CD4-positive, alpha-beta T cell treated with Interleukin-6 for 4 hours (primary cell): ENCODE results near the gene IFNLR1.

Experiments used
- DNase-seq: peaks from one replicate; pipeline ENCODE4 v3.0.0-alpha.2; 2020; ENCODE audit warnings: mixed read lengths

IFNLR1 gene

GRCh38 chr1:24119859-24120756 is 67.0 kb downstream of the IFNLR1 start:
- DNase-seq = no peak

DNA sequence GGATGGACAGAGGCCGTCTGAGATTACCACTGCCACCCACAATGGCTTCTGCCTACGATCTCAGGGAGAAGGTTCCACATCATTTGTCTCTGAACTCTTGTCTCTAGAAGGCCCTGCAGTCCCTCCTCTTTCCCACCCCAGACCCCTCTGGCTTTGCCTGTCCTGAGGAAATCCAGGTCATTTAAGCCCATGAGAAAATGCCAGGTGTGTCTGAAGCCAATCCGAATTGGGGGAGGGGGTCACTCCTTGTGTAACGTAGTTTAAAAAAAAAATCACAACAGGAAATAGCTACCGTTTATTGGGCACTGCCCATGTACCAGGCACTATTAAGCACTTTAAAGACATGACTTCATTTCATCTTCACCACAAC is 67.6 kb downstream of the IFNLR1 start:
- no peak for DNase-seq

DNA sequence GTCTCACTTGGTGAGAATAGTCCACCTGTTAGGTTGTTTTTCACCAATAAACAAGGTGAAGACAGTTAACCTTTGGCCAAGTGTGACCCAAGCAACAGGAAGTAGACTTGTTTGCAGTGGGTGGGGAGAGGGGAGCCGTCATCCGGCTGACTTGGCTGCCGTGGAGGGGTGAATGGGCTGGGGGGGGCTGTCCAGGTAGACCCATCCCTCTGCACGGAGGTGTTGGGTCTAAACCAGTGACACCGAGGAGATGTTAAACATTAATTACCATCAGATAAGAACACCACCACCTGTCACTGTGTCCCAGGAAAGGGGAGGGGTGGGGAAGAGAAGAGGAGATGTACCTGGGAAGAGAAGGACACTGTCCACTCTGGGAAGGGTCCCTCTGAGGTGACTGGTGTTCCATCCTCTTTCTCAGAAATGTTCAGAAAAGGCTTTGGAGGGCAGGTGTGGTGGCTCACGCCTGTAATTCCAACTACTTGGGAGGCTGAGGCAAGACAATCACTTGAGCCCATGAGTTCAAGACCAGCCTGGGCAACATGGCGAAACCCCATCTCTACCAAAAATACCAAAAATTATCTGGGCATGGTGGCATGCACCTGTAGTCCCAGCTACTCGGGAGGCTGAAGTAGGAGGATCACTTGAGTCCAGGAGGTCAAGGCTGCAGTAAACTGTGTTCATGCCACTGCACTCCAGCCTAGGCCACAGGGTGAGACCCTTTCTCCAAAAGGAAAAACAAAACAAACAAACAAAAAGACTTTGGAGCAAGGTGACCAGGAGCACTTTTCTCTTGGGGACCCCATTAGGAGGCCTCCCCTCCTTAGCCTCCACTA is 68.5 kb downstream of the IFNLR1 start:
- DNase-seq = no peak

DNA sequence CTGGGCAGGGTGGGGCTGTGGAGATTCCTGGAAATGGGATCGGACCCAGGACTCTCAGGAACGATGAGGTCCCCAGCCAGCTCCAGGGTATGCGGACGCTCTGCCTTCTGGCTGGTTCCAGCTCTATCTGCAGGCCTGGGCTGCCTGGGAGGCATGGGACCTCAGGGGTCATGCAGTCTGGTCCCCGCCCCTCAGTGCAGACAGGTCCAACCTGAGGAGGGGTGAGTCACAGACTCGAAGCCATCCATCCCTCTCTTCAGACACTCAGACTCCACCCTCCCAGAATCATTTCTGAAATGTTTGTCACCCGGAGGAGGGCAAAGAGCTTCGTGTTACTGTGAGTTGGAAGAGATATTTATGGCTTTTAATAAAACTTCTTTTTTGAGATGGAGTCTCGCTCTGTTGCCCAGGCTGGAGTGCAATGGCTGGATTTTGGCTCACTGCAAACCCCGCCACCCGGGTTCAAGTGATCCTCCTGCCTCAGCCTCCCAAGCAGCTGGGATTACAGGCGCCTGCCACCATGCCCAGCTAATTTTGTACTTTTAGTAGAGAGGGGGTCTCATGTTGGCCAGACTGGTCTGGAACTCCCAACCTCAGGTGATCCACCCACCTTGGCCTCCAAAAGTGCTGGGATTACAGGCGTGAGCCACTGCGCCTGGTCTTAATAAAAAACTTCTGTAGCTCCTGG is 69.2 kb downstream of the IFNLR1 start:
- no peak for DNase-seq

DNA sequence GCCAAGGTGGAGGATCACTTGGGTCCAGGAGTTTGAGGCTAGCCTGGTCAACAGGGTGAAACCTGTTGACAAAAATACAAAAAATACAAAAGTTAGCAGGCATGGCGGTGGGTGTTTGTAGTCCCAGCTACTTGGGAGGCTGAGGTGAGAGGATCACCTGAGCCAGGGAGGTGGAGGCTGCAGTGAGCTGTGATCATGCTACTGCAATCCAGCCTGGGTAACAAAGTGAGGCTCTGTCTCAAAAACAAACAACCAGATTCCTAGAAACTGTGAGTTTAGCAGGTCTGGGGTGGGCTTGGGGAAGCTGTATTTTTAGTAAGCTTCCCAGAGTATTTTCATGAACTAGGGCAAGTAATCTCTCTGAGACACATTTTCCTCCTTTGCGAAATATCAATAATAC is 70.0 kb downstream of the IFNLR1 start:
- DNase-seq = no peak

GRCh38 chr1:24114753-24115152 is 72.3 kb downstream of the IFNLR1 start:
- DNase-seq = no peak

DNA sequence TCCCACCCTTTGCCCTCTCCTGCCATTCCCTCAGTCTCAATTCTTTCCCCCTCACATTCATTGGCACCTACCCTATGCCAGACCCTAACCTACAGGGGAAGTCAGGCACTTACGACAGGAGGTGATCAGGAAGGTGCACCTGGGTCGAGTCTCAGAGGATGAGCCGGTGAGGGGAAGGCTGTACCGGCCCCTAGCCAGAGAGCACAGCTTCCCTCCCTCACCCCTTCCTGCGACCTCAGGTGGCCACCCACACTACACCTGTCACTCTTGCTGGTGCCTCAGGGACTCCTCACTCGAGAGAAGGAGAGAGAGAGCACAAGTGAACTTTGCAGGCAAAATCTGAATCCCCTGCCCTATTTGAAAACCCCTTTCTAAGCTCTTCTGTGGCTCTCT is 73.5 kb downstream of the IFNLR1 start:
- no peak for DNase-seq

- DNase-seq = peak; percentile 31
These were observed 74.9 kb downstream of the IFNLR1 start, which contains the start of gene MYOM3 for GRCh38 chr1:24111996-24112779. Gene MYOM3, minus strand, starts transcription at chr1:24112135. Its CDS starts 3,499 bp downstream, at chr1:24108636.

DNA sequence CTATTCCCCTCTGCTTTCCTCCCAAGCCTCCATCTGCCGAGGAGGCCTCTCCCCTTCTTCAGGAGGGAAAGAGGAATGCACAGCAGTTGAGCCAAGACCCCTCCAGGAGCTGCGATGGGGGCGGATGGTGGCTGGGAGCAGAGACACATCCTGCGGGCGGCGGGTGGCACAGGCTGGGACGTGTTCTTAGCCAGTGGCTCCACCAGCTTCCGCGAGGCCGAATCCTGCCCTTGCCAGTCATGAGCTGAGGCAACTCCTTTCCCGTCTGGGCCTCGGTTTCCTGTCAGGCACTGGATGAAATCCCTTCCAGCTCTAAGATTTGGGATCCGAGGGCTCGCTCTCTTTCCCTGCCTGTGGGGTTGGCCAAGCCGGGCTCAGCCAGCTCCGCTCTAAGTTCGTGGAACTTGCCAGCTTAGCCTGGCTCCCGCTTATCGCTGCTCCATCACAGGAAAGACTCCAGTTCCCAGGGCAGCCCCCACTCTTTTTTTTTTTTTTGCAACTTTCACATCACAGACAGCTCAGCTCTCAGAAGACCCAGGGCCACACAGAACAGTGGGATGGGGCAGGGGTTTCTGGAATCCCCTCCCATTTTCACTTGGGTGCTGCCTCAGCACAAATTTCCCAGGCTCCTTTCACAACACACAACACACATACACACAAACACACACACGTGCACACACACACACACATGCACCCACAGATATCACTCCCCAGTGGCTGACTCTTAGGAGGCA is 75.7 kb downstream of the IFNLR1 start:
- no peak for DNase-seq

GRCh38 chr1:24110642-24111261 is 76.3 kb downstream of the IFNLR1 start:
- no peak for DNase-seq

DNA sequence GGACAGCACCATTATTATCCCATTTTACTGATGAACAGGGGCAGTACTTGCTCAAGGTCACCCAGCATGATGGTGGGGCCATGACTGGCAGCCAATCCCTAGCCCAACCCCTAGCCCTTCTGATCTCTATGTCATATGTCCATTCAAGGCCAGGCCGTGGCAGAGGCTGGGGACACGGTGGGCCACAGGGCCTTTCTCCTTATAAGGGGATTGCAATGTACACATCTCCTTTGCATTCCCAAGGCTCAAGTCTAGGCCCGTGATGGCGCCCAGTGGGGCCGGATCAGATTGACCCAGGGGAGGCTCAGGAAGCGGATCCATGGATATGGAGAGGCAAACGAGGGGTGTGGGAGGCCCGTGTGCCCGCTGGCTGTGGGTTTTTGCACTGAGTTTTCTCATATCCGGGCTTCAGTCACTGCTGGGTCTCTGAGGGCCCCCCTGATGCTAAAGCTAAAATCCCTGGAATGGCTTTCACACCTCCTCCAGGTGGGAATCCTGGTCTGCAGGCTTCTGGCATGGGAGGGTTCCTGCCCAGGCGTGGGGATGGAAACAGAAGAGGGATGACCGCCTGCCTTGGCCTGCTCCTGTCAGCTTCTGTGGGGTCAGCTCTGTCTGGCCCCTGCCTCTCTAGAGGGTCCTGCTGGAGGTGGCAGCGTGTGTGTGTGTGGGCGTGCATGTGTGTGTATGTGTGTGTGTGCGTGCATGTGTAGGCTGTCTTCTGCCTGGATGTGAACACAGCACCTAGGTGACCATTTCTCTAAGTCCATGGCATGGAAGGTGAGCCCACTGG is 77.2 kb downstream of the IFNLR1 start:
- no peak for DNase-seq

- DNase-seq = no peak
These were observed 78.0 kb downstream of the IFNLR1 start for GRCh38 chr1:24109166-24109483.

GRCh38 chr1:24108334-24109165 is 78.5 kb downstream of the IFNLR1 start:
- no peak for DNase-seq

GRCh38 chr1:24107462-24108138 is 79.5 kb downstream of the IFNLR1 start:
- no peak for DNase-seq

DNA sequence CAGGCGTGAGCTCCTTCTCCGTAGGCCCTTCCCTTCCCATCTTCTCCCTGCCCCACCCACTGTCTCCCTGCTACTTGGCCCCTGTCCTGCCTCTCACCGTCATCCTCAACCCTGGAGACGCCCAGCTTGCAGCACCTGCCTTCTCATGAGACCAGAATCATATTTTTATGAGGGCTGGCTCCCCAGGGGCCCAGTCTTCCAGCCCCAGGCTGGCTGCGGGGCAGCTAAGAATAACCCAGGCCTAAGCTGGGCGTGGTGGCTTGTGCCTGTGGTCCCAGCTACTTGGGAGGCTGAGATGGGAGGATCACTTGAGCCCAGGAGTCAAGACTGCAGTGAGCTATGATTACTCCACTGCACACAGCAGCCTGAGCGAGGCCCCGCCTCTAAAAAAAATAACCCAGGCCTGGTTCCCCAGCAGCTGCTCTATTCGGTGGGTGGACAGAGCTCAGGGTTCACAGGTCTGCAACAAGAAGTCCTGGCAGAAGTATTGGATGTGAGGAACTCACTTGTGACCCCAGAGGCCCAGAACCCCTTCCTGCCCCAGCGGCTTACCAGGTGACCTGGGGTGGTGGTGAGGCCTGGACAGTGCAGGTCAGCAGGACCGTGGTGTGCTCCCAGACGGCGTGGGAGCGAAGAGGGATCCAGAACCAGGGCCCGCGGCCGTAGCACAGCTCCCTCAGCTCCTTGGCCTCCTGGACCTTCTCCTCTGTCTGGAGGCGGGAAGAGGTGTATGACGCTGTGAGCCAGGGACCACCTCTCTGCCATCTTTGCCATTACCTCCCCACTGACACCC is 81.5 kb downstream of the IFNLR1 start:
- no peak for DNase-seq

GRCh38 chr1:24104854-24105253 is 82.2 kb downstream of the IFNLR1 start:
- DNase-seq = no peak
